A673 (cell line): Measurements from ENCODE around the gene GRIA1. TPM values are rescaled to one million over a fixed set of nuclear protein-coding genes. Genes with fewer than 3 reads are reported as not detected.

Experiments
- BruUV-seq: library from RNA; stranded (reverse); fragments of 400-500 nt; replicated peaks from 2 replicates; lab custom pipeline; 2021; lab: Mats Ljungman, UMichigan
- CTCF ChIA-PET: fragments of 300-600 bp; sonication (Branson Sonifier 250); formaldehyde crosslinking; loops from one replicate; lab custom pipeline; 2022; ENCODE audit warnings: antibody characterized with exemption; lab: Charles Lee
- POLR2A ChIA-PET: fragments of 300-600 bp; sonication (Branson Sonifier 250); formaldehyde crosslinking; loops from one replicate; lab custom pipeline; 2022; ENCODE audit warnings: antibody characterized with exemption; ENCODE audit not compliant: low non-redundant PET; lab: Charles Lee
- DNase-seq: peaks from one replicate; pipeline ENCODE4 v3.0.0-alpha.2; 2015; ENCODE audit warnings: low spot score
- H3K27ac ChIP-seq: fragments of 200-600 bp; sonication (generic); 2 replicates; pipeline ENCODE4 v1.5.1; 2016; ENCODE audit warnings: mixed run types, low read depth, mild to moderate bottlenecking, mixed read lengths, antibody characterized with exemption, low read length; ENCODE audit not compliant: poor library complexity, severe bottlenecking
- H3K27me3 ChIP-seq: fragments of 200-600 bp; sonication (generic); replicated peaks from 2 replicates; pipeline ENCODE4 v1.6.1; 2017; ENCODE audit warnings: mixed run types, low read depth, mild to moderate bottlenecking, mixed read lengths, antibody characterized with exemption, low read length; ENCODE audit not compliant: insufficient read depth, poor library complexity
- H3K36me3 ChIP-seq: fragments of 200-600 bp; sonication (generic); 2 replicates; pipeline ENCODE4 v1.6.1; 2016; ENCODE audit warnings: mixed run types, mild to moderate bottlenecking, mixed read lengths, antibody characterized with exemption, low read length; ENCODE audit not compliant: insufficient read depth, poor library complexity, severe bottlenecking
- H3K4me1 ChIP-seq: fragments of 200-600 bp; sonication (generic); 2 replicates; pipeline ENCODE4 v1.6.1; 2017; ENCODE audit warnings: mixed run types, mild to moderate bottlenecking, mixed read lengths, antibody characterized with exemption, low read length; ENCODE audit not compliant: insufficient read depth, poor library complexity, severe bottlenecking
- H3K4me3 ChIP-seq: fragments of 200-600 bp; sonication (generic); 2 replicates; pipeline ENCODE4 v1.5.1; 2016; ENCODE audit warnings: low read depth, mixed run types, mild to moderate bottlenecking, mixed read lengths, low read length; ENCODE audit not compliant: poor library complexity, severe bottlenecking
- H3K9me3 ChIP-seq: fragments of 200-600 bp; sonication (generic); 2 replicates; pipeline ENCODE4 v1.6.1; 2016; ENCODE audit warnings: mixed run types, low read depth, mild to moderate bottlenecking, mixed read lengths, antibody characterized with exemption, low read length; ENCODE audit not compliant: poor library complexity, severe bottlenecking
- EZH2 ChIP-seq: fragments of 200-600 bp; sonication (generic); IDR thresholded peaks from 2 replicates; pipeline ENCODE4 v1.6.1; 2017; ENCODE audit warnings: borderline replicate concordance, low read depth, mild to moderate bottlenecking, mixed read lengths, antibody characterized with exemption, low read length; ENCODE audit not compliant: poor library complexity, severe bottlenecking
- intact Hi-C: fragments of 100-400 bp; cut with micrococcal nuclease; formaldehyde crosslinking; loops from one replicate; pipeline ENCODE4 v1.10.0; 2022; ENCODE audit not compliant: unreplicated experiment
- total RNA-seq: library from RNA; stranded (reverse); gene quantifications from 2 replicates; pipeline ENCODE4 v1.2.3, GENCODE V29; 2021
- TF ChIP-seq, protein P1 (sequence below): fragments of 300-800, 200-600 bp; sonication (generic); conservative IDR thresholded peaks from 2 replicates; pipeline ENCODE4 v1.5.1; 2017; ENCODE audit warnings: low read depth, mild to moderate bottlenecking, antibody characterized with exemption, low read length, moderate library complexity, mixed read lengths

The GRIA1 gene
- total RNA-seq, 1 experiment from 2014 or later = 0.69 TPM

DNA sequence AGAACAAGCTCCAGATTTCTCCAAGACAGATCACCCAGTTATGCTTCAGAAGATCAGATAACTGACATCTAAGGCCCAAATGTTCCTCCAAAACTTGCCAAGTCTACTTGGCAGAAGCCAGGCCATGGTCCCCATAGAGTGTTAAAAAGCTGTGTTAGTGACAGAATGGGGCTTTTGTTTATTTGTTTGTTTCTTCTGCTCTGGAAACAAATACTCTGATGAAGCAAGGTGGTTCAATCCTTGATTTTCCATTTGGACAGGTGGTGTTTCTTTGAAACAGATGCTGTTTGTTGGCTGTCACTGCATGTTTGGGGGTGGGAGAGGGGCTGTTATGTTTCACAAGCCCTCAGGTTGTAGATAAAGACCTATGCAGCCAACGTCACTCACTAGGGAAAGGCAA, 284.2 kb downstream of the GRIA1 start:
- BruUV-seq = no TSS peak
- CTCF ChIA-PET = no interaction called here
- POLR2A ChIA-PET = no interaction called here

GRCh38 chr5:153775923-153776322, 285.5 kb downstream of the GRIA1 start:
- peaks cover 7% of the 10 kb centered on the region for H3K27me3 ChIP-seq
- H3K4me1 ChIP-seq = no peaks in the 10 kb centered on the region
- no peak overlapping the region for H3K4me3 ChIP-seq
- TF ChIP-seq, protein P1, sequence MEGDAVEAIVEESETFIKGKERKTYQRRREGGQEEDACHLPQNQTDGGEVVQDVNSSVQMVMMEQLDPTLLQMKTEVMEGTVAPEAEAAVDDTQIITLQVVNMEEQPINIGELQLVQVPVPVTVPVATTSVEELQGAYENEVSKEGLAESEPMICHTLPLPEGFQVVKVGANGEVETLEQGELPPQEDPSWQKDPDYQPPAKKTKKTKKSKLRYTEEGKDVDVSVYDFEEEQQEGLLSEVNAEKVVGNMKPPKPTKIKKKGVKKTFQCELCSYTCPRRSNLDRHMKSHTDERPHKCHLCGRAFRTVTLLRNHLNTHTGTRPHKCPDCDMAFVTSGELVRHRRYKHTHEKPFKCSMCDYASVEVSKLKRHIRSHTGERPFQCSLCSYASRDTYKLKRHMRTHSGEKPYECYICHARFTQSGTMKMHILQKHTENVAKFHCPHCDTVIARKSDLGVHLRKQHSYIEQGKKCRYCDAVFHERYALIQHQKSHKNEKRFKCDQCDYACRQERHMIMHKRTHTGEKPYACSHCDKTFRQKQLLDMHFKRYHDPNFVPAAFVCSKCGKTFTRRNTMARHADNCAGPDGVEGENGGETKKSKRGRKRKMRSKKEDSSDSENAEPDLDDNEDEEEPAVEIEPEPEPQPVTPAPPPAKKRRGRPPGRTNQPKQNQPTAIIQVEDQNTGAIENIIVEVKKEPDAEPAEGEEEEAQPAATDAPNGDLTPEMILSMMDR = no peak
- no peak for TF ChIP-seq EZH2
- no peaks in the 10 kb centered on the region for H3K36me3 ChIP-seq
- no peaks in the 10 kb centered on the region for H3K9me3 ChIP-seq
- ChIA-PET CTCF (no interaction called here), POLR2A (no interaction called here)
- BruUV-seq = no TSS peak
- DNase-seq = no peak
- H3K27ac ChIP-seq = no peak overlapping the region
- intact Hi-C loops = no loop called here

More for the DNA sequence above, 284.2 kb downstream of the GRIA1 start:
- no peak overlapping the region for H3K27ac ChIP-seq
- H3K4me1 ChIP-seq = no peaks in the 10 kb centered on the region
- peaks cover 7% of the 10 kb centered on the region for H3K27me3 ChIP-seq
- H3K36me3 ChIP-seq = no peaks in the 10 kb centered on the region
- no peak overlapping the region for H3K4me3 ChIP-seq
- H3K9me3 ChIP-seq = no peaks in the 10 kb centered on the region
- intact Hi-C loops = no loop called here
- no peak for TF ChIP-seq EZH2
- TF ChIP-seq, protein P1 = no peak
- no peak for DNase-seq

DNA sequence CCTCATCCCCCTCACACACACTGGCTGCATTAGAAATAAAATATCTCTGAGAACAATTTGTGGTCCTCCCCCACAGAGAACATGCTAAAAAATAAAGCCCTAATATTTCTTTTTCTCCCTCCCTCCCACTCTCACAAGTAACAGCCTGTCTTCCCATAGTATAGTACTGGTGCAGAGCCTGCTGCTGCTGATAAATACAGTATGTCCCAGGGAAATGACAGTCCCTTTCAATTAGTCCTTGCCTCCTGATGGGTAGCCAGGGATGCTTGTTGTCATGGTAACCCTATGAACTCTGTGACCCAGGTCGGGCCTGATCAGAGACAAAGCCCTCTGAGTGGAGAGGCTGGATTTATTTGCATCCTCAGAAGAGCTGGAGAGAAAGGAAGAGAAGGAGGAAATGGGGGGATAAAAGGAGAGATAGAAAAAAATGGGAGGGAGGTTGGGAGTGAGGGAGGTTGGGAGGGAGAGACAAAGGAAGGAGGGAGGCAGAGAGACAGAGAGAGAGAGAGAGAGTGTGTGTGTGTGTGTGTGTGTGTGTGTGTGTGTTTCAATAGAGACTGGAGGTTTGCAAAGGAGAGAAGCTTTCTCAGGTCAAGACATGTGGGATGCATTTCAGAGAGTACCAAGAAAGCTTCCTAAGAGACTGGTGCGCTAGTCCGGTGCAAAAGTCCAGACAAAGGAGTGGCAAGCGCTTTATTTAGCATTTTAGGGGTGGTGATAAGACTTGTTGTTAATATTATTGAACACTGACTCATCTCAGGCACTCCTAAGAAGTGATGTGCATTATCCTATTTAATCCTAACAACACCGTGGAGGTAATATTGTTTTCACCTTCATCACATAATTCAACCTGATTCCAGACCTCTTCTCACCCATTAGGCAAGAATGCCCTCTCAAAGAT, 287.5 kb downstream of the GRIA1 start:
- intact Hi-C loops = no loop called here
- Histone ChIP-seq H3K9me3 (no peaks in the 10 kb centered on the region), H3K4me3 (no peak overlapping the region), H3K27ac (no peak overlapping the region), H3K36me3 (no peaks in the 10 kb centered on the region), H3K4me1 (no peaks in the 10 kb centered on the region), H3K27me3 (peaks cover 7% of the 10 kb centered on the region)
- no TSS peak for BruUV-seq
- no peak for DNase-seq
- TF ChIP-seq EZH2 = no peak
- TF ChIP-seq, protein P1 = no peak
- ChIA-PET POLR2A (no interaction called here), CTCF (no interaction called here)
